OCI-LY1 (cell line): Measurements from ENCODE around the gene TMEM255A.

Experiments used
- EZH2 ChIP-seq: fragments of 200-600 bp; sonication (generic), shearing (Covaris generic); IDR thresholded peaks from 2 replicates; pipeline ENCODE4 v1.8.0; 2017; ENCODE audit warnings: borderline replicate concordance, mixed run types, mild to moderate bottlenecking, antibody characterized with exemption, low read length, moderate library complexity, mixed read lengths
- TF ChIP-seq, protein P1 (sequence below): fragments of 200-600 bp; sonication (generic), shearing (Covaris generic); IDR thresholded peaks from 2 replicates; pipeline ENCODE4 v1.5.1; 2017; ENCODE audit warnings: mild to moderate bottlenecking, antibody characterized with exemption, low read length, moderate library complexity, mixed read lengths

DNA sequence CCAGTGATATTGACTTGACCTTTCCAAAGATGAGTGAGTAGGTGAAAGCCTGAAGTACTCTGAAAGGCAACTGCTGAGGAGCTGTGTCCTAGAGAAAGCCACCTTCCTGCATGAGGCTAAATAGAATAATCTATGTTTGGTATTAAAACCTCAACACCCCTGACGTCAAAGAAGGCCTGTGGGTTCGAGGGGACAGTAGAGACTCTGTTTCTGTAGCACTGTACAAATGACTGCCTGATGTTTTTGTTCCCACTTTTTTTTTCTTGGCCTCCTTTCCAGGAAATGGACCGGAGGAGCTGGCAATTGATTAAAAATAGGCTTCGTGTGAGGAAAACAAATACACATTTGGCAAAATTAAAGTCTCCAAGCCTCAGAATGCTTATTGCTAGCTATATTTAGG lies 29.5 kb downstream of the TMEM255A start:
- TF ChIP-seq, protein P1, sequence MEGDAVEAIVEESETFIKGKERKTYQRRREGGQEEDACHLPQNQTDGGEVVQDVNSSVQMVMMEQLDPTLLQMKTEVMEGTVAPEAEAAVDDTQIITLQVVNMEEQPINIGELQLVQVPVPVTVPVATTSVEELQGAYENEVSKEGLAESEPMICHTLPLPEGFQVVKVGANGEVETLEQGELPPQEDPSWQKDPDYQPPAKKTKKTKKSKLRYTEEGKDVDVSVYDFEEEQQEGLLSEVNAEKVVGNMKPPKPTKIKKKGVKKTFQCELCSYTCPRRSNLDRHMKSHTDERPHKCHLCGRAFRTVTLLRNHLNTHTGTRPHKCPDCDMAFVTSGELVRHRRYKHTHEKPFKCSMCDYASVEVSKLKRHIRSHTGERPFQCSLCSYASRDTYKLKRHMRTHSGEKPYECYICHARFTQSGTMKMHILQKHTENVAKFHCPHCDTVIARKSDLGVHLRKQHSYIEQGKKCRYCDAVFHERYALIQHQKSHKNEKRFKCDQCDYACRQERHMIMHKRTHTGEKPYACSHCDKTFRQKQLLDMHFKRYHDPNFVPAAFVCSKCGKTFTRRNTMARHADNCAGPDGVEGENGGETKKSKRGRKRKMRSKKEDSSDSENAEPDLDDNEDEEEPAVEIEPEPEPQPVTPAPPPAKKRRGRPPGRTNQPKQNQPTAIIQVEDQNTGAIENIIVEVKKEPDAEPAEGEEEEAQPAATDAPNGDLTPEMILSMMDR = no peak
- no peak for TF ChIP-seq EZH2
